Measurements from ENCODE around the gene C9orf153.
"Not testable (repeated sequence)": the region's sequence is repeated elsewhere in the genome, so short reads cannot be mapped to it uniquely, and the experiment has no call there.

C9orf153 gene

DNA sequence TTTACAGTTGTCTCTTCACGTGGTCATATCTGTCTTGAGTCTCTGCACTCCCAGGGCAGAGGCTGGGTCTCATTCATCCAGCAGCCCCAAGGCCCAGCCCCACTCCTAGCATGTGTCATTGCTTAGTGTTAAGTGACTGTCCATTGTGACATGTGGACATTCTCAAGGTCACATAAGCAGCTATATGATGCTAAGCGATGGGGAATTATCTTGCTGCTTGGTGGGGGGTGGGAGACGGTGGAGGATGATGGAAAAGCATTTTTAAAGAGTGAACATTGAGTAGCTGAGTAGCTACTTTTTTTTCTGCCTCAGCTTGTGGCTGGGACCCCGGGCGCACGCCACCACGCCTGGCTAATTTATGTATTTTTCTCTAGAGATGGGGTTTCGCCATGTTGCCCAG lies at the start of gene C9orf153:
Gene C9orf153, minus strand, starts transcription at position 101 of the 400 bp plus-strand sequence. CDS start 30,054 bp downstream, outside the sequence.
- DNase-seq (ENCODE audit: low read depth): no peak

DNA sequence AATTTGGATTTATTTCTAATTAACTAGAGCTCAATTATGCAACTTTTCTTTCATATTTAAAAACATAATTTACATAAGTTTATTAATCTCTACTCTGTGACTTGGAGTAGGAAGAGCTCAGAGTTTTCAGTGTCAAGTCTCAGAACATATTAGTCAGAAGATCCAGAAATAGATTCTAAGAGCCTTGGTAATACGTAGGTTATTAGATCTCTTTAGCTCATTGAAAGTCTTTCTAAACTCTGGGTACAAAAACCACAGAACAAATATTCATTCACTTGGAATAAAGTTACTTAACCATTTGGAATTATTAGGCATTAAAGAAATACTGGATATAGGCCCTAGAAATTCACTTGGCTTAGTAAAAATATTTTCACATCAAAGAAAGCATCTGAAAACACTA lies 49.2 kb upstream of the C9orf153 start:
- DNase-seq (ENCODE audit: low read depth): no peak

DNA sequence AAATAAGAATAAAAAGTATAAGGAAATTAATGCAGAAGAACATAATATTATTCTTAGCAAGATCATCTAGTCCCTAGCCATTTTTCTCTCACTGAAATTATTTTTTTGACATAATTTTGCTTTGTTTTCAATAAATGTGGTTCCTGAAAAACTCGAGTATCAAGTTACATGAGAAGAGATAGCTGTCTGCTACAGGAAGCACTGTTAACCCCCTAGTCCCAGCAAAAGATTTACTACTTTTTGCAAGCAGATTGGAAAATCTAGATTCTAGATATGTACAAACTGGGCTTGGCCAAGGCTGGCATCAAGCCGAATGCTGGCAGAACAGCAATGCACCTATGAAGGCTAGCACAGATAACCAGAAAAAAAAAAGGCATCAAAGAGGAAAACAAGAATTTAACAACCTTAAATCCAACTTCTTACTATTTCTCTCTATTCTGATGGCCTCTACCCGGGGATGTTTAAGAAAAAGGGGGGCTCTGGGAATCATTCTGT lies 44.8 kb upstream of the C9orf153 start:
- DNase-seq (ENCODE audit: low read depth): no peak

DNA sequence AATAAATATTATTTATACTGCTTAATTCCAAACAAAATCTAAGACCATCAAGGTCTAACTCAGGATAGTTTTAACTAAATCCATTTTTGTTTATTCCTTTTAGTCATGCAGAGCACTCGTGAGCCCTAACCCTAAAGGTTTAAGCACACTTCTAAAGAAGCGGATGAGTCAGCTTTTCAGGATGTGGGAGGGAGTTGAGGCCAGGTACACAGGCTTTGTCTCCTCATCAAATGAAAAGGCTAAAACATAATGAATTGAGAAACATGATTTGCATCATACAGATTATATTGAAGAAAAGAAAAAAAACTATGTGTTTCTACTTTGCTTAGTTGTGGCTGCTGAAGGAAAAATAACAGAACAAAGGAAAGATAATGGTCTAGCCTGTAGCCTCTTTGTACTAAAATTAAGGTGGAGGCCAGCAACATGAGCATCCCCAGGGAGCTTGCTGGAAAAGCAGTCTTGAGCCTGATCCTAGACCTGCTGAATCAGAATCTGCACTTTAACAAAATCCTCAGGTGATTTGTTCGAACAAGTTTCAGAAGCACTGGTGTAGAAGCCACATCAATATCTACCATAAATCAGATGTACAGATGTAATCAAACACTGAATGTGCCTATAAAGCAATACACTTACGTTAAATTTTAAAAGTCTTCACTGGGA lies 44.0 kb upstream of the C9orf153 start:
- no peak for DNase-seq (ENCODE audit: low read depth)

DNA sequence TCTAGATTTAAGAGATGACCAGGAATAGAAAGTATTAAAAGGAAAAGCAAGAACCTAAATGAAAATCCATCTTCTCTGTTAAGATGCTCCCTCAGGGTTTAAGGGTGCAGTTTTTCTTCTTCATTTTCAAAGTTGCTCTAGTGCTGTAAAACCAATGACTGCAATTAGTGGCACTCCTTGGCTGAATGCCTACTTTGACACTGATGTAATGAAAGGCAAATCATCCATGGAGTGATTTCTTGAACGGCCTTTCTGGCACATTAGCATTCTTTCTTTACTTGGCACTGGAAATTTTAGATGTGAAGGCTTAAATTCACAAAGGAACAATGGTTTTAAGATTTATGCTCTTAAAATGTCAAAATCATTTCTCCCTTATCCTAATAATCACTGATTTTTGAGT lies 42.2 kb upstream of the C9orf153 start:
- DNase-seq (ENCODE audit: low read depth): no peak

DNA sequence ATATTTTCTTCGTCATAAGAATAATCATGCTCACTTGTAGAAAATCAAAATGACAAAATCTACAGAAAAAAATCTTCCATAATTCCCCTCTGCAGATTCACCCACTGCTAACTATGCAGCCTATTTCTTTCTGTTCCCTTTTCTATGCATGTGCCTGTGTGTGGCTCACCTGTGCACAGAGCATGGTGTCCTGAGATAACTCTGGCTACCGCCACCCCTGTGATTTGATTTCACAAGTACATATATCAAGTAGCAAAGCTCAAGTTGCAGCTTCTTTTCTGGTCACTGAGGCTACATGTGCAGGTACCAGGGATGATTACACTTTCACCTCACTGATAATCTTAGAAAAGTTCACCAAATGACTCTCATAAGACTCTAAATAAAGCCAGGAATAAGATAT lies 41.2 kb upstream of the C9orf153 start:
- DNase-seq (ENCODE audit: low read depth): no peak

DNA sequence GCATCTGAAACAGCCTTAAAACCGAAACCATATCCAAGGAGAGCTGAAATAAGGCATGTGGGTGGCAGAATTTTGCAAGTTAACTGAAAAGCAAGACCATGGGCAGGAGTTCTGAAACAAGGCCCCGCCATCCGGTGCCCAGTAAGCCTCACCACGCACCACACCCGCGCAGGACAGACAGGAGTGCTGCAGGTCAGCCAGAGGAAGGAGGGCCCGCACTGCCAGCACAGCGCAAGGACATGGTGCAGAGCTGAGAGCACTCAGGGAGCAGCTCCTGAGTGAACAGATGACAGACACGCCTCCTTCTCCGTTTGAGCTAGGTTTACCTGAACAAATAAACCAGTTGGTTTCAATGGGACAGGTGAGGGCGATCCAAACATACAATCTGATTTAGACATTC lies 39.4 kb upstream of the C9orf153 start:
- DNase-seq (ENCODE audit: low read depth): no peak

DNA sequence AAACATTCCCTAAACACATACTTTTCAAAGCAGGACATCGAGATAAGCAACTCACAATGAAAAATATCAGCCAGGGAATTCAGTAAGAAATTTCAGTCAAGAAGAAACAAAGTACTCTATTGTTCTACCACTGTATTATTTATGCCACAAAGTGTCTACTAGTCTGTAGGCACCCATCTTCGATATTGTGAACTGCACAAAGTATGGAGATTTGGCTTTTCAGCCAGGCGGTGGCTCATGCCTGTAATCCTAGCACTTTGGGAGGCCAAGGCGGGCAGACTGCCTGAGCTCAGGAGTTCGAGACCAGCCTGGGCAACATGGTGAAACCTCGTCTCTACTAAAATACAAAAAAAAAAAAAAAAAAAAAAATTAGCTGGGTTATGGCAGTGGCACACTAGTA lies 30.9 kb upstream of the C9orf153 start:
- not testable (repeated sequence) for DNase-seq (ENCODE audit: low read depth)

DNA sequence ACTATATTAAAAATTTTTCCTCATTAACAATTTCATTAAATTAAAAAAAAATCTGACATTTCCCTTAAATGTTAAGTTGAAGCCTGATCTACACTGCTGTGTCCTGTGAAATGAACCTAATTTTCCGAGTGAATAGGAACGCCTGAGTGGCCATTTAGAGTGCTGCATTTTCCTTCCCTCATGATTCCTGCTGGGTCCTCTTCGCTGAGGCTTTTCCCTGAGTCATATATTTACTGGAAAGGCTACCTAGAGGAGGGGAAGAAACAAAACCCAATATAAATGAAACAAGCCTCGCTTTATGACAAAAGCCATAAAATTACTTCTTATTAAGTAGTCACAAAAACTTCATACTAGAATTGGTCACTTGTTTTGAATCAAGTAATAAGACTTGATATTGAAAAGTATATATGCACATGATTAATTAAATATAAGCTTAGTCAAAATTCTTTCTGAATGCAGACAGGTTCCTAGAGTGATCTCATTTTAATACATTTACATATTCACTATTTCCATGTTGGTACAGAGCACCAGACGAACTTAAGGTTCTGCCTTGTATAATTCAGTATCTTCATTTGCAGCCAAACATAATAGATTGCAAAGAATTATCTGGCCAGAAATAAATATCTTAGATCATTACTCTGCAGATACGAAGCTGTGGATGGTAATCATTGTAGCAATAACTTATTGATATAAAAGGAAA lies 29.2 kb upstream of the C9orf153 start:
- no peak for DNase-seq (ENCODE audit: low read depth)

DNA sequence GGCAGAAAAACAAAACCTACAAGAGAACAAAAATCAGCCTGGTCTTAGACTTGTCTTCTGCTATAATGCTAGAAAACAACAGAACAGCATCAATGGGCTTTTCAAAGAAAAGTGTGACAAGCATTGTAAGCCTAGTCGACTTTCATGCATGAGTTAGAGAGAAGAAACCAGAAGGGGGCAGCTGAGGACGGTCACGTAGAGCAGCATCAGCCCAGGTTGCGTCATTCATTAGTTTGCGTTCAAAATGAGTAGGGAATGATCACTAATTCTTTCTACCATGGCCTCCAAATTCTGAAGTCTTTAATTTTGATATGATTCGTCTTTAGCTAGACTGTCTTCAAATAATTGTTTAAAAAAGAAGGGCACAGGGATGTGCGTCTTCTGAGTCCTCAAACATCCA lies 27.6 kb upstream of the C9orf153 start:
- no peak for DNase-seq (ENCODE audit: low read depth)

DNA sequence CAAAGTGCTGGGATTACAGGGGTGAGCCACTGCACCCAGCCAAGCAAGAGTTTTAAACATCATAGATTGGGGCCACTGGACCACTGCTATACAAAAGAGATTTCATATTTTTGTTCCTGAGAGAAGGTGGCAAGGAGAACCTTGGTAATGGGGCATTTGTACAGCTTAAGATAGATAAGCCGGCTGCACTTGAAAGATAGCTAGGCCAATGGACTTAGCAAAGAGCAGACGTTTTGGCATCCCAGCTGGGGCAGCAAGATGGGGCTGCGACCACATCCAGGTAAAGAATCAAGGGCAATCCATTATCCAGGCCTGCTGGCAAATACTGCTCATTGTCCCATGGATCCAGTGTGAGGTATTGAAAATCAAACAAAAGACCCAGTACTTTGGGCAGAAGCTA lies 26.8 kb upstream of the C9orf153 start:
- DNase-seq (ENCODE audit: low read depth): no peak

DNA sequence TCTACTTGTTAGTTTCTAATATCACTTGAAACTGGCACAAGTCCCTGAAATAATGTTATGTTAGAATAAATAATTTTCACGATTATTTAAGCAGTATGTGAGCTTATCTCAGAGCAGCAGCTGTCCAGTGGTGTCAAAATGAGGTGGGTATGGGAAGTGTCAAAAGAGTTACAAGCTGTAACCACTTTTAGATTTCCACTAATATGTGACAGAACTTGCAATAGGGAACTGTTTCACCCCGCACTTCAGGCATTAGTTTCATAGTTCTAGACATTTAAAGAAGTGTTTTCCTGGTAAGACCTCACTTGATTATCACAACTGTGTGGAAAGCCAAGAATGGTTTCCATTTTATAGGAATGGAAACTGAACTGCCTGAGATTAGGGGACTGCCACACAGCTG lies 25.8 kb upstream of the C9orf153 start:
- DNase-seq (ENCODE audit: low read depth): no peak

DNA sequence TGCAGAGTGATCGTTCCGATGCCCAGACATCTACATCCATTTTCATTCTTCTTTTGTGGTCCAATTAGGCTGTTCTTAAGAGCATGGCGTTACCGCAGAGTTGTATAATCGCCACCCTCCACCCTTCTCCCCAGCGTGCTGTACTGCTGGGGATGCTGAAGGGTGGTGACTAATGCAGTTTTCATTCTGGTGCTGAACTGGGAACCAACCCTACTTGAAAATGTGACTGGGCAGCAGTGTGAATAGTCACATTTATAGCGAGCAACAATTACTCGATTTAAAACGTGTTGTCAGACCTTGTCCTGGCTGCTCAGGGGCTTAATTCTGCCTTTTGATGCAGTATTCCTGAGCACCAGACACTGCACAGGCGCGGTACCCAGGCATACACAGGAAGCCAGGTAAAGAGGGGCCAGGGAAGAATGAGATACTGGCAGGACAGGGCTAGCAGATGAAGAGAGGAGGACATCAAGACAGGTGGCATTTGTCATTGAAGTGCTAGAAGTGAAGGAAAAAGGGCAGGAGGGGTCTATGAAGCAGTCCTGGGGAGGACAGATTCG lies 23.6 kb upstream of the C9orf153 start:
- DNase-seq (ENCODE audit: low read depth): no peak

DNA sequence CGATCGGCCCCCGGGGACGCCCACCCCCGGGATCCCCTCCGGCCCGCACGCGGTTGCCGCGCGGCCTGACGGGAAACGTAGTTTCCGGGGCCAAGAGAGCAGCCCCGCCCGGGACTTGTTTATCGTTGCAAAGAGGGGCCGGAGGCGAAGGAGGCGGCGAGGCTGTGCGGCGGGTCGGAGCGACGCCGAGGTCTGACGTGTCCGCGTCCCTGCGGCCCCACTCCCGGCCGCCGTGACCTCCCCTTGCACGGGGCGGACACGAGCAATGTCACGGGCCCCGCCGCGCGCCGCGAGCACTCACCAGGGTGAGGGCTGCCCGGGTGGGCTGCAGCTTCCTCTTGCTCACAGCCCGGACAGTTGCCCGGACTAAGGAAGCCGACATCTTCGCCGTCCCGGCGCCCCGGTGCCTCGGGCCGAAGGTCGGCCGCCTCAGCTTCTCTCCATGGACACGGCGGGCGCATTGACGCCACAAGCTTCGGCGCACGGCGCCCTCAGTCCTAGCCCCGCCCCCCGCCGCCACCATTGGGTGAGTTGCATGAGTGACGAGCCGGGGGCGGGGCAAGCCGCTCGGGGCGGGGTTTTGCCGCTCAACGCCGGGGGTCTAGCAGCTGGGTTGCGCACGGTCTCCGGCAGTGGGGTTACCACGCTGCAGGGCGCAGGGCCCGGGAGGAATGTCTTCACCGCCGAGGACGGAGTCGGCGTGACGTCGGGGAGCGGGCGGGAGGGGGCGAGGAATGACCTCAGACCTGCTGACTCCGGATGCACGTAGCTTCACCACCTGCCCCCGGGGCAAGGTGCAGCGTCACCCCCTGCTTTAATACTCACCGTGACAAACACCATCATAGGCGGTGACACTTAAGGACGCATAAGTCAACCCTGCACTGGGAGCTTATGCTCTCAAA lies 22.9 kb upstream of the C9orf153 start, which contains the start of gene ISCA1:
Gene ISCA1, minus strand, starts transcription at position 462 of the 902 bp plus-strand sequence. Its CDS starts 80 bp downstream, at position 382.
- DNase-seq (ENCODE audit: low read depth): peak; percentile 97

DNA sequence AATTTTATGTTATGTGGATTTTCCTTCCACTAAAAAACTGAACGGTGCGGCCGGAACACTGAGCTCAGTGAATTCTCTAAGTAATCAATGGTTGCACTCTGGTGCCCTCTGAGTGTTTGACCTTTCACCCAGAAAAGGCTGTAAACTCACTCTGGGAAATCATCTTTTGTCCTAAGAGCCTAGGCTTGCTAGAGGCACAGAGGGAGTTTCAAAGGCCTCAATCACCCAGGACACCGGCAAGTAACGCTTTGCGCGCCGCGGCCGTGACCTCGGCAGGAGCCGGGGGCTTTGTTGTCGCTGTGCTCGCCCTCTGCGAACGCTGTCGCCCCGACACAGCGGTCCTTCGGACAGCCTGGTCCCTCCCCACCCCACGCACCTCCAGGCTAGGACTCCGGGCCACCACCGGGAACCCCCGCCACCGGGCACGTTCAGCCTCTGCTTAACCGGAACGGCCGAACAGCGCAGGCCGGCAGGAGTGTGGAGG lies 22.2 kb upstream of the C9orf153 start:
- no peak for DNase-seq (ENCODE audit: low read depth)

DNA sequence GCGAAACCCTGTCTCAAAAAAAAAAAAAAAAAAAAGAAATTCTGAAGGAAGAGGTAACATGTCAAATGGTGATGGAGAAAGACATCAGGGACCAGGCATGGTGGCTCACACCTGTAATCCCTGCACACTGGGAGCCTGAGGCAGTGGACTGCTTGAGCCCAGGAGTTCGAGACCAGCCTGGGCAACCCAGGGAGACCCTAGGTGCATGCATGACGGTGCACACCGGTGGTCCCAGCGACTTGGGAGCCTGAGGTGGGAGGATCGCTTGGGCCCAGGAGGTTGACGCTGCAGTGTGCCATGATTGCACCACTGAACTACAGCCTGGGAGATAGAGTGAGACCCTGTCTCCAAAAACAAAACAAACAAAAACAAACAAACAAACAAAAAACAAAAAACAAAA lies 21.1 kb upstream of the C9orf153 start:
- DNase-seq (ENCODE audit: low read depth): no peak

DNA sequence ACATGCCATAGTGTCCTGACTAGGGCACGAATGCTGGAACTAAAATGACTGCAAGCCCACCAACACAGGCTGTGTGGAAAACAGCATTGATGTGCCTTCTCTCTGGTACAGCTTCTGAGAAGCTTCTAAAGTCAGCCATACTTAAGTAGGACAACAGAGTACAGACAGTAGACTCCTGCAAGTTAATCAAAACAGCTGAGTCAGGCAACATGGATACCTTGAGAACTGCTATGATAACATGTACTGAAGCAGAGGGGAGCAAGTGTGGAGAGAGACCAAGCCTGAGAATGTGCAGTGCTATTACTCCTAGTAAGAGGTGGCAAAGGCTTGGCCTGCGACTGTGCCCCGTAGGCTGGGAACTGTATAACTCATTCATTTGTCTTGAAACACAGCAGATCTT lies 20.4 kb upstream of the C9orf153 start:
- DNase-seq (ENCODE audit: low read depth): no peak

DNA sequence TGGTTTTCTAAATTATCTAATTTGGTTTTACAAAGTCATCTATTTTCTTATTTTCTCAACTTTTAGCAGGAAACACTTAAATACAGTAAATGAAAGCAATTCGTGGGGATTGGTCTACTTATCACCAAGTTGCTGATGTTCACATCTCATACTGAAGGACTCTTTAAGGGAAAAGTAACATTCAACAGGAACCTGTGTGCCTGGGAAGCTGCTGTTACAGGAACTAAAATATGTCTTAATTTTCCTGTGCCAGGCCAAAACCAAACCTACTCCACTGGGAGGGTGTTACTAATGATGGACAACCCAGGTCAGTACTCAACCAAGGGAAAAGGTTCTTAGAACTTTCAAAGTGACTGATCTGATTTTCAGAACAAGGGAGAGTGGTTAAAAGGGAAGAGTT lies 17.6 kb upstream of the C9orf153 start:
- no peak for DNase-seq (ENCODE audit: low read depth)

DNA sequence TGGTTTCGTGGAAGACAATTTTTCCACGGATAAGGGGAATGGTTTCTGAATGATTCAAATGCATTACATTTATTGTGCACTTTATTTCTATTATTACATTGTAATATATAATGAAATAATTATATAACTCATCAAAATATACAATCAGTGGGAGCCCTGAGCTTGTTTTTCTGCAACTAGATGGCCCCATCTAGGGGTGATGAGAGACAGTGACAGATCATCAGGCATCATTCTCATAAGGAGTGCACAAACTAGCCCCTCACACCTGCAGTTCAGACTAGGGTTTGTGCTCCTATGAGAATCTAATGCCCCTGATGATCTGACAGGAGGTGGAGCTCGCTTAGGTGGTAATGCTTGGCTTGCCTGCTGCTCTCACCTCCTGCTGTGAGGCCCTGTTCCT lies 16.5 kb upstream of the C9orf153 start:
- no peak for DNase-seq (ENCODE audit: low read depth)

DNA sequence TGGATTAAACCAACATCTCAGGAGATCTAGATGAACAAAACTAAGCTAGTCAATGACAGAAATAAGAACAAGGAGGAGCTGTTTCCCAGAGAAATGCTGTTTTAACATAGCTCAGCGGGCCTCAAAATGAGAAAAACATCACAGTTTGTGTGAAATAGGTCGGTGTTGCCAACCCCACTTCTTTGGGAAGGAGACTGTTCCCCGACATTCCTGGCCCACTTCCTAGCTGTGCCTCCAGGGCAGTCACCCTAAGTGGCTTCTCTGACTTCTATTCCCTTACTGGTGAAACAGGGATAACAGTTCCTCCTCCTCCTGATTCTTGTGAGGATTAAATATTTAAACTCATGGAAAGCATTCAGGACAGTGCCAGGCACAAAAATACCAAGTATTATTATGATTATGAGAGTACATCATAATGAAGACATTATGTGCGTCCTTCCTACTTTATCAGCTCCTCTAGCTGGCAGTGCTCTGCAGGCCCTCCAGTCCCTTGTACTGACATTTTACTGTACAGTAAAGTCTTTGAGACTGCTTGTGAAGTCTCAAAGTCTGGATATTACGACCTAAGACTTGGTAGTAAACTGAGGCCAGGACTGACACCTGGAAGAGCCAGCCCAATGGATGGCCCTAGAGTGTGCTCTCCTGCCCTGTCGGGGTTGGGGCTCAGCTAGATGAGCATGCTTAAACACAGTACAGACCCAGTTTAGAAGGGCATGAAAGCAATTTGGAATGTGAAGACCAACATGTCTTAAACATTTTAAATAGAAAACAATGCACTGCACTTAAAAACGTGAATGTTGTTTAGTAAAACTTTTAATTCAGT lies 15.6 kb upstream of the C9orf153 start:
- DNase-seq (ENCODE audit: low read depth): no peak

DNA sequence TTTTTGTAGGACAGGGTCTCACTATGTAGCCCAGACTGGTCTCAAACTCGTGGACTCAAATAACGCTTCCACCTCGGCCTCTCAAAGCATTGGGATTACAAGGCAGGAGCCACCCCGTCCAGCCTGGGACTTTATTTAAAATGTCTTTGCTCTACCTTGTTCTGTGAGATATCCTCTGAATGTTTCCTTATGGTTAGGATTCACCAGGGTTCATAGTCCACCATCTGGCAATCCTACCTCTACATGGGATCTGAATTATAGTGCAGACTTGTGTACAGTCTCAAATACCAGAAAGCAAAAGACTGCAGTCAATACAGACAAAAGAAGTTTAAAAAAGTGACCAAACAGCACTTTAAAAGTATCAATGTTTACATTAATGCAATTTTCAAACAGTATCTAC lies 12.8 kb upstream of the C9orf153 start:
- no peak for DNase-seq (ENCODE audit: low read depth)

Measured in stimulated activated CD8-positive, alpha-beta memory T cell treated with anti-CD3 and anti-CD28 coated beads, Interleukin-12 subunit alpha, Interleukin-12 subunit beta, amount 100 ng/mL, for 4 hours (primary cell).